HepG2 (cell line): ENCODE measurements around the gene ZNHIT6. TPM values are rescaled to one million over a fixed set of nuclear protein-coding genes. Genes with fewer than 3 reads are reported as not detected.

Experiments
- ATAC-seq: fragments of 200-7000 bp; cut with Tn5 transposase; 3 replicates; pipeline ENCODE4 v1.9.1; 2020; ENCODE audit warnings: mild to moderate bottlenecking, moderate library complexity
- BruUV-seq: library from RNA; stranded (reverse); fragments of 400-500 nt; replicated peaks from 2 replicates; lab custom pipeline; 2021; lab: Mats Ljungman, UMichigan
- CTCF ChIA-PET: fragments of 300-600 bp; formaldehyde crosslinking; extraction: SDS; loops from one replicate; lab custom pipeline; 2021; ENCODE audit warnings: low total read pairs, inconsistent platforms, low intra/inter-chr PET ratio; lab: Yijun Ruan, JAX
- POLR2A ChIA-PET: fragments of 350-600 bp; sonication (Branson Sonifier 250); formaldehyde crosslinking; loops from one replicate; lab custom pipeline; 2020; ENCODE audit warnings: antibody characterized with exemption, inconsistent platforms; lab: Yijun Ruan, JAX
- DNase-seq: peaks from one replicate; pipeline ENCODE4 v3.0.0-alpha.2; 2015; ENCODE audit warnings: low spot score
- FAIRE-seq: peaks from 3 replicates; lab custom pipeline; 2011; peaks lifted over from hg19 to GRCh38; lab: Jason Lieb, UNC
- H2AFZ ChIP-seq: one replicate; pipeline ENCODE4 v1.6.1; 2011; ENCODE audit warnings: low read length, inconsistent platforms
- H3K27ac ChIP-seq: fragments of 300-600 bp; 3 replicates; pipeline ENCODE4 v1.8.0; 2011; ENCODE audit warnings: mixed run types, mild to moderate bottlenecking, mixed read lengths, low read length, inconsistent platforms; ENCODE audit not compliant: insufficient read depth; ENCODE audit errors: extremely low read length
- H3K27me3 ChIP-seq, 2 experiments: fragments of 200-600 bp in 1 of 2; 2 replicates in 1 of 2; 3 replicates in 1 of 2; pipeline versions ENCODE4 v1.6.0 to v1.8.0; 2011; ENCODE audit warnings: low read length in 2 of 2, mild to moderate bottlenecking in 2 of 2, moderate library complexity in 2 of 2, inconsistent platforms in 1 of 2; ENCODE audit not compliant: insufficient read depth in 2 of 2, control insufficient read depth in 1 of 2
- H3K36me3 ChIP-seq, 2 experiments: fragments of 200-600 bp in 1 of 2; replicated peaks in 1 of 2; 2 replicates in 1 of 2; 3 replicates in 1 of 2; pipeline versions ENCODE4 v1.5.1 to v1.8.0; 2011; ENCODE audit warnings: low read length in 2 of 2, inconsistent platforms in 1 of 2; ENCODE audit not compliant: insufficient read depth in 2 of 2, control insufficient read depth in 1 of 2
- H3K4me1 ChIP-seq: 2 replicates; pipeline ENCODE4 v1.5.1; 2012; ENCODE audit warnings: low read length, inconsistent platforms; ENCODE audit not compliant: insufficient read depth
- H3K4me2 ChIP-seq: 2 replicates; pipeline ENCODE4 v1.6.0; 2011; ENCODE audit warnings: low read depth, low read length, inconsistent platforms
- H3K4me3 ChIP-seq, 3 experiments: fragments of 200-600 bp in 1 of 3; sonication (generic), shearing (Covaris generic) in 1 of 3; replicated peaks in 1 of 3; 2 replicates each; pipeline ENCODE4 v1.5.1; 2011 to 2016; ENCODE audit warnings: low read length in 3 of 3, inconsistent platforms in 2 of 3, low read depth in 2 of 3, mild to moderate bottlenecking in 2 of 3, control low read depth in 1 of 3, mixed read lengths in 1 of 3; ENCODE audit not compliant: insufficient read depth in 1 of 3
- H3K79me2 ChIP-seq: one replicate; pipeline ENCODE4 v1.6.1; 2011; ENCODE audit warnings: low read length, inconsistent platforms; ENCODE audit not compliant: insufficient read depth
- H3K9ac ChIP-seq: 2 replicates; pipeline ENCODE4 v1.6.0; 2011; ENCODE audit warnings: mild to moderate bottlenecking, low read depth, low read length, inconsistent platforms; ENCODE audit not compliant: insufficient read depth
- H3K9me3 ChIP-seq: 2 replicates; pipeline ENCODE4 v1.5.1; 2012; ENCODE audit warnings: mild to moderate bottlenecking, low read length
- H4K20me1 ChIP-seq: 2 replicates; pipeline ENCODE4 v1.6.0; 2011; ENCODE audit warnings: inconsistent platforms, mild to moderate bottlenecking, low read length, moderate library complexity; ENCODE audit not compliant: insufficient read depth
- AHR ChIP-seq: IDR thresholded peaks from 2 replicates; pipeline ENCODE4 v1.6.1; 2018; ENCODE audit warnings: missing genetic modification reagents, missing compliant biosample characterization
- GABPB1 ChIP-seq: IDR thresholded peaks from 2 replicates; pipeline ENCODE4 v1.6.1; 2016; ENCODE audit warnings: mild to moderate bottlenecking, missing genetic modification reagents, moderate library complexity, missing compliant biosample characterization
- JDP2 ChIP-seq: sonication (generic); formaldehyde crosslinking; IDR thresholded peaks from 2 replicates; pipeline ENCODE4 v1.8.1; 2022; ENCODE audit warnings: missing genetic modification reagents, borderline replicate concordance
- KLF6 ChIP-seq: IDR thresholded peaks from 2 replicates; pipeline ENCODE4 v1.8.0; 2016; ENCODE audit warnings: missing biosample characterization, missing genetic modification reagents
- MXI1 ChIP-seq: IDR thresholded peaks from 3 replicates; pipeline ENCODE4 v1.6.1; 2012; ENCODE audit warnings: low read depth, low read length, inconsistent platforms, borderline replicate concordance
- RAD21 ChIP-seq: fragments of 450-650 bp; formaldehyde crosslinking; IDR thresholded peaks from 2 replicates; pipeline ENCODE4 v1.5.0; 2020; ENCODE audit warnings: mild to moderate bottlenecking
- RFXAP ChIP-seq: sonication (generic); formaldehyde crosslinking; IDR thresholded peaks from 2 replicates; pipeline ENCODE4 v1.4.0; 2020; ENCODE audit warnings: missing genetic modification reagents, borderline replicate concordance
- RXRB ChIP-seq: IDR thresholded peaks from 2 replicates; pipeline ENCODE4 v1.6.1; 2016; ENCODE audit warnings: borderline replicate concordance, missing genetic modification reagents, missing compliant biosample characterization
- SKI ChIP-seq: fragments of 450-650 bp; IDR thresholded peaks from one replicate; pipeline ENCODE4 v1.6.1; 2018; ENCODE audit warnings: mild to moderate bottlenecking; ENCODE audit not compliant: partially characterized antibody
- ZFP36 ChIP-seq: fragments of 150-350 bp; IDR thresholded peaks from 2 replicates; pipeline ENCODE4 v1.6.1; 2018; ENCODE audit warnings: borderline replicate concordance, low read length, low read depth; ENCODE audit not compliant: partially characterized antibody
- ZFP36L2 ChIP-seq: sonication (generic); formaldehyde crosslinking; IDR thresholded peaks from 2 replicates; pipeline ENCODE4 v1.4.0; 2020; ENCODE audit warnings: missing genetic modification reagents
- ZNF205 ChIP-seq: IDR thresholded peaks from 2 replicates; pipeline ENCODE4 v1.6.1; 2018; ENCODE audit warnings: missing biosample characterization, missing genetic modification reagents
- ZNF513 ChIP-seq: sonication (generic); formaldehyde crosslinking; conservative IDR thresholded peaks from 2 replicates; pipeline ENCODE4 v1.5.0; 2020; ENCODE audit warnings: missing genetic modification reagents
- WGBS: methylation state at CpG from one replicate; pipeline ENCODE4 v1.1.6; 2017; ENCODE audit warnings: low lambda C conversion rate; 5-methylcytosine and 5-hydroxymethylcytosine counted together
- in situ Hi-C: cut with HindIII; loops from 2 replicates; pipeline ENCODE4 v1.10.0; 2017; ENCODE audit warnings: low pct_unique_long_range_greater_than_20kb; ENCODE audit not compliant: extremely low pct_ligation_motif_present
- intact Hi-C: fragments of 100-400 bp; cut with micrococcal nuclease; formaldehyde crosslinking; loops from one replicate; pipeline ENCODE4 v1.10.0; 2022; ENCODE audit not compliant: unreplicated experiment
- polyA plus RNA-seq, 8 experiments: library from polyadenylated mRNA; depleted of rRNA in 3 of 8; stranded (reverse) in 7 of 8; unstranded in 1 of 8; fragments of >200 nt; fragmentation: Illumina TruSeq in 4 of 8; extraction: Trizol in 4 of 8; gene quantifications; 2 replicates each; pipeline versions ENCODE4 v1.2.1 to v1.2.3, GENCODE V29; 2011 to 2016; ENCODE audit warnings: low read depth in 4 of 8, missing spikeins in 1 of 8, mixed read lengths in 1 of 8; ENCODE audit not compliant: insufficient read depth in 1 of 8
- total RNA-seq, 5 experiments: library from RNA; depleted of rRNA; stranded (reverse); fragments of >200 nt; fragmentation: Illumina TruSeq; extraction: Trizol; gene quantifications; 2 replicates each; pipeline ENCODE4 v1.2.3, GENCODE V29; 2016; ENCODE audit warnings: low read depth in 1 of 5
- TF ChIP-seq, protein P1 (sequence below): sonication (generic); formaldehyde crosslinking; IDR thresholded peaks from 2 replicates; pipeline ENCODE4 v1.8.1; 2023; ENCODE audit warnings: mild to moderate bottlenecking, missing genetic modification reagents, borderline replicate concordance

ZNHIT6 gene
- total and polyA plus RNA-seq, 2 of the 13 experiments (the other 11 are each of a cell fraction or from before 2014, with no cell fraction given), result 6.0 to 15.2 TPM

DNA sequence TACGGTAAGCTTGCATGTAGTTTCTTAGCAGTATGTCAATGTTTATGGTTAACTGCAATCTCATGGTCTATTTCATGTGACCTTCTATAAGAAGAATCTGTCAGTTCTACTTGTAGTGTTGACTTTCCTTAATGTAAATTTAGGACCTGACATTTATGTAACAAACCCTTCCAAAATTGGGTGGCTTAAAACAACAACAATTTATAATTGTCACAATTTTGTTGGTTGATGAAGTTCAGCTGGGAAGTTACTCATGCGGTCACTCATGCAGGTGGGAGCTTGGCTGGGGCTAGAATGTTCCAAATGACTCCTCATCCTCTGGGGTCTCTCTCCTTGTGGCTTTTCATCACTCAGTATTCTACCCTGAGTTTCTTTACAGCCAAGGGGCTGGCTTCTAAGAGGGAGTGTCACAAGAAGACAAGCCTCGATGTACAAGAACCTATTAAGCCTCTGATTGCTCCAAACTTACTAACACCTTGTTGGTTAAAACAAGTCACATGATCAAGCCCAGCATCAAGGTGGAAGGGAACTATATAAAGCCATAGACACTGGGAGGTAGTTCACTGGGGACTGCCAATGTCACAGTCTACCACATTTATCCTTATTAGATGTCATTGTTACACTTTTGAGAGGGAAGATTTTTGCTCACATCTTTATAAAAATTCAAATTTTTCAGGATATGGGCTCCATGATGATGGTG, 103.8 kb downstream of the ZNHIT6 start:
- no peak for DNase-seq
- ChIA-PET CTCF (no interaction called here), POLR2A (interaction anchor here (1.4 kb wide), 1 partner anchor 25 kb away, joined by 3 read pairs; no protein-coding TSS in a partner anchor)
- Histone ChIP-seq H3K4me3 (no peak overlapping the region), H3K9me3 (no peaks in the 10 kb centered on the region), H3K9ac (no peak overlapping the region), H4K20me1 (no peaks in the 10 kb centered on the region), H3K4me2 (no peak overlapping the region), H3K27me3 (no peaks in the 10 kb centered on the region), H3K4me1 (peaks cover 50% of the 10 kb centered on the region), H3K79me2 (no peaks in the 10 kb centered on the region), H3K27ac (no peak overlapping the region), H2AFZ (no peak overlapping the region), H3K36me3 (no peaks in the 10 kb centered on the region)
- ATAC-seq, result no peak
- intact Hi-C loops, result no loop called here
- no peak for TF ChIP-seq RFXAP (CRISPR knock-in tag)
- no peak for TF ChIP-seq ZFP36L2
- no peak for TF ChIP-seq RAD21 (CRISPR knock-in tag)
- no peak for TF ChIP-seq SKI
- TF ChIP-seq GABPB1 (CRISPR knock-in tag), result no peak
- 84% methylated on average over 3 of the region's 3 CpGs for WGBS
- no peak for FAIRE-seq
- in situ Hi-C loops, result loop anchor here (10.0 kb wide), 2 partner anchors 90 to 280 kb away; no protein-coding TSS in a partner anchor
- BruUV-seq, result no TSS peak

- Histone ChIP-seq H3K36me3 (no peaks in the 10 kb centered on the region), H3K27me3 (no peaks in the 10 kb centered on the region), H3K9ac (no peak overlapping the region), H4K20me1 (no peaks in the 10 kb centered on the region), H3K4me3 (no peak overlapping the region), H3K4me2 (peak overlapping the region; percentile 69), H3K27ac (no peak overlapping the region), H2AFZ (no peak overlapping the region), H3K9me3 (no peaks in the 10 kb centered on the region), H3K79me2 (no peaks in the 10 kb centered on the region), H3K4me1 (peaks cover 50% of the 10 kb centered on the region)
- FAIRE-seq (no peak), ATAC-seq (no peak), DNase-seq (no peak)
- intact Hi-C loops (no loop called here), in situ Hi-C loops (loop anchor here (10.0 kb wide), 2 partner anchors 92 to 282 kb away; no protein-coding TSS in a partner anchor)
- no peak for TF ChIP-seq MXI1
- no peak for TF ChIP-seq KLF6 (CRISPR knock-in tag)
- no peak for TF ChIP-seq ZFP36
- TF ChIP-seq AHR (CRISPR knock-in tag), result no peak
- TF ChIP-seq ZNF205 (CRISPR knock-in tag), result no peak
- TF ChIP-seq JDP2, result no peak
- TF ChIP-seq, protein P1, sequence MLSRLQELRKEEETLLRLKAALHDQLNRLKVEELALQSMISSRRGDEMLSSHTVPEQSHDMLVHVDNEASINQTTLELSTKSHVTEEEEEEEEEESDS (CRISPR knock-in tag), result no peak
- no peak for TF ChIP-seq ZNF513 (CRISPR knock-in tag)
- TF ChIP-seq RXRB (CRISPR knock-in tag), result no peak
- ChIA-PET CTCF (no interaction called here), POLR2A (interaction anchor here (1.4 kb wide), 1 partner anchor 26 kb away, joined by 3 read pairs; no protein-coding TSS in a partner anchor)
- no TSS peak for BruUV-seq
- 85% methylated on average over 6 of the region's 7 CpGs for WGBS
Measured at GRCh38 chr1:85603086-85603880, 105.0 kb downstream of the ZNHIT6 start.
